LoVo (cell line): ENCODE data around the gene AEBP1.

Source experiments
- DNase-seq: peaks from one replicate; pipeline ENCODE4 v3.0.0-alpha.2; 2016; ENCODE audit warnings: low spot score

AEBP1 gene

DNA sequence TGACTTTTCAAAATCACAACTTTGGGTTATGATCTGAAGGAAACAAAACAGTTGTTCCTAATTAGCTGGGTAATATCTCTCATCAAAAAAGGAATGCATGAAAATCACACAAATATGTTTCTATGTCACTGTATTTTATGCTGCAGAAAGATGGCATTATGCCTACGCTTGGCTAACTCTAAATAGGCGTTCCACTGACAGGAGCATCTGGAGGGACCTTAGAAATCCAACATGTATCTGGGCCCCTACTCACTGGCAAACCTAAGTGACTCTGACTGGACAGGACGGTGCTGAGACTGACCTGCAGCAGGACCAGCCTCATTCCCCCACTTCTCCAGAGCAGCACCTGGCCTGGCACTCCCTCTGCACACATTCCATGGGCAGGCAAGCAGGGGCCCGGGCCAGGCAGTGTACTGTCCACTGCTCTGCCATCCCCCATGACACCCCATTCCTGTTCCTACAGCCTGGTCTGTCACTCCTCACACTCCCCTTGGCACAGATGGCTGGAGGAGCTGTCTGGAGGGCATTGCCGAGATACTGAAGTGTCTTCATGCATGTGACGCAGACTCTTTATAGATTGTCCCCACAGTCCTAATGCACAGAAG lies 39.6 kb downstream of the AEBP1 start:
- DNase-seq = no peak

GRCh38 chr7:44144426-44144967 lies 40.4 kb downstream of the AEBP1 start:
- DNase-seq = no peak

GRCh38 chr7:44144968-44145478 lies 40.9 kb downstream of the AEBP1 start:
- no peak for DNase-seq

DNA sequence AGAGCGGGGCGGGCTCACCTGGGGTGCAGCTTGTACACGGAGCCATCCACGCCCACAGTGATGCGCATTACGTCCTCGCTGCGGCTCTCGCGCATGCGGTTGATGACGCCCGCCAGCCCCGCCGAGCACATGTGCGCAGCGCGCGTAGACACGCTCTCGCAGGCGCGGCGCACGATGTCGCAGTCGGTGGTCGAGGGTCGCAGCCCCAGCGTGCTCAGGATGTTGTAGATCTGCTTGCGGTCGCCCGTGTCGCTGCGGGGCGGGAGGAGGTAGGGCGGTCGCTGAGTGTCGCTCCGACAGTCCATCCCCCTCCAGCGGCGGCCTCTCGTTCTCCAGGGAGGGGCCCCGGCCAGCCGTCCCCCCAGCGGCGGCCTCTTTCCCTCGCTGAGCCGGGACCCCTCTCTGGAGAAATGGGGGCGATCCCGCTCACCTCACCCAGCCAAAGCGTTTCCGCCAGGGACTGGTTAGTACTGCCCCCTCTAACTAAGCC lies 41.4 kb downstream of the AEBP1 start:
- DNase-seq = no peak

DNA sequence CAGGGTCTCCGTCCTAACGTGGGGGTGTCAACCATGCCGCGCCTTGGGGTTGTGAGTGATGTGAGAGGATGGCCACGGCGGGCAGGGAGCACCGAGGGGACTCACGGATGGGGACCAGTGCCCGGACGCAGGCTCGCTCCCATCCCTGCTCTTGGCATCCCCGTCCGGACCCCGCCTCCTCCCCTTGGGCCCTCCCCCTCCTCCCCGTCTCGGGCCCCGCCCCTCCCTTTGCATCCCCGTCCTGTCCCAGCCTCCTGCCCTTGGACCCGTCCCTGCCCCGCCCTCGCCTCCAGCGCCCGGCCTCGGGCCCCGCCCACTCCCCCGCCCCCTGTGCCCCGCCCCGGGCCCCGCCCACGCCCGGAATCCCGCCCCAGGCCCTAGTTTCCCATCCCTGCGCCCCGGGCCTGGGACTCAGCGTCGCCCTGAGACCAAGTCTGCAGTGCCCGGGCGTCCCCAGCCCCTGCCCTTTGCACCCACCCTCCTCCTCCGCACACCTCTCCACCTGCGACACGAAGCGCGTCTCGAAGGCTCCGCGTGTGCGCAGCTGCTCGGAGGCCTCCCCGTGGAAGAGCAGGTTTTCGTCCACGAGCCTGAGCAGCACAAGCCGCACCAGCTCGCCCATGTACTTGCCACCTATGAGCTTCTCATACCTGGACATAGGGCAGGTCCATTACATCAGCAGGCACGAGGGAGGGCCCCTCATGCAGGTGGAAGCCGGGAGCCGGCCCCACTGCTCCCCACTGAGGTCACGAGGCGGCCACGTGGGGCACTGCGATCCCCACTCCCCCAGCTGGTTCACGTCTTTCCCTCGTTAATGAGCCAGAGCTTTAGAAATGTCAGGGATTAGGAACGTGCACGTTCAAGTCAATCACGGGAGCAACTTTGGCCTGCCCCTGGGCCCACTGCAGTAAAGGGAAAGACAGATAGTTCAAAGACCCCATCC lies 42.1 kb downstream of the AEBP1 start:
- no peak for DNase-seq

- no peak for DNase-seq
Observed at GRCh38 chr7:44147026-44147991, 43.2 kb downstream of the AEBP1 start.

DNA sequence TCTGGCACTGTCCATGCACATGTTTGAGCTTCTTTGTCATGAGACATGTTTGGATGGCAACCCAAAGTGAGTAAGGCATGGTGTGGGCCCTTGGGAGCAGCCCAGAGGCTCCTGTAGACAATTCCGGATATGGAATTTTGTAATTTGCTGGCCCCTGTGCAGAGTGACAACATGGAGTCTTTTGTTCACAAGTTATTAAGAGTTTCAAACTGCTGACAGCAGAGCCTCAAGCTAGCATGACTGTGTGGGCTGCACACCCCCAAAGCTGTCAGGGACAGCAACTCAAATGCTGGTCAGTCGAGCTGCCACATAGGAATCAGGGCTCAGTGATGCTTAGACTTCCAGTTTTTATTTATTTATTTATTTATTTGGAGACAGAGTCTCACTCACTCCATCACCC lies 44.0 kb downstream of the AEBP1 start:
- no peak for DNase-seq

DNA sequence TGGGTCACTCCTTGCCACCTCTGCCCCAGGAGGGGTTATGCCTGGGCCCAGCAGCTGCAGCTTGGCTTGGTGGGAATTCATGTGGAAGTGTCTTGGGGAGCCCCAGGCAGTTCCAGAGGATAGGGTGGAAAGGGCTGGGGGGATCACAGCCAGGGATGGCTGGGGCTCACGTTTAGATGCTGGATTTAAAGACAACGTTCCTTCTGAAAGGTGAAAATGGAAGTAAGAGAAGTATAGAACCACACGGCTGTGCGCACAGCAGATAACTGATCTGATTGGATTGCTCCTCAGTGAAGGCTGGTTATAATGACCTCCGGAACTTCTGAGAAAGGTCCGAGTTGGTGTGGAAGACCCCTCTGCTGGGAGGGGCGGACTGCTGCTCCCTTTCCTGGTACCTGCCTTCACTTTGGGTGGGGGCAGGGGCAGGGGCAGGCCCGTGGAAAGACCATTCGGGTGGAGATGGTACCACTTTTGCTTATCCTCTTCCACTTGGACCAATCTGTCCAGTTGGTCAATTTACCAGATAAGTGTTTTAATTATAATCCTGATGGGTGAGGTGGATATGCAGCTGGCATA lies 44.9 kb downstream of the AEBP1 start:
- DNase-seq = no peak

GRCh38 chr7:44149571-44150465 lies 45.7 kb downstream of the AEBP1 start:
- DNase-seq = no peak

GRCh38 chr7:44150466-44150832 lies 46.3 kb downstream of the AEBP1 start:
- DNase-seq = no peak

- DNase-seq = no peak
Observed at GRCh38 chr7:44150966-44151941, 47.1 kb downstream of the AEBP1 start.

DNA sequence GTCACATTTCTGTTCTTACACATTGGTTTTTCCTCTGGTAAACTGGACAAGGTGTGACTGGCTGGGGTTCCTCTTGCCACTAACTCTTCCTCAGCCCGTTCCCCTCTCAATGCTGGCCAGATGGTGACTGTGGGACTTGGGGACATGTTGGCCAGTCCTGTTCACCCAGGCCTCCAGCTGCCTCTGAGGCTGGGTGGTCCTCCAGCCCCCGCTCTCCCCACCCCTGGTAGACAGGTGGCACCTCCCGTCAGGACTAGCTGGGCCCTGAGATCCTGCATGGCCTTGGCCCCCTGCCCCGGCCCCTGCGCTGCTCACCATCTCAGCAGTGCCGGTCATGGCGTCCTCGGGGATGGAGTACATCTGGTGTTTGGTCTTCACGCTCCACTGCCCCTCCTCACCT lies 47.8 kb downstream of the AEBP1 start:
- DNase-seq = no peak

DNA sequence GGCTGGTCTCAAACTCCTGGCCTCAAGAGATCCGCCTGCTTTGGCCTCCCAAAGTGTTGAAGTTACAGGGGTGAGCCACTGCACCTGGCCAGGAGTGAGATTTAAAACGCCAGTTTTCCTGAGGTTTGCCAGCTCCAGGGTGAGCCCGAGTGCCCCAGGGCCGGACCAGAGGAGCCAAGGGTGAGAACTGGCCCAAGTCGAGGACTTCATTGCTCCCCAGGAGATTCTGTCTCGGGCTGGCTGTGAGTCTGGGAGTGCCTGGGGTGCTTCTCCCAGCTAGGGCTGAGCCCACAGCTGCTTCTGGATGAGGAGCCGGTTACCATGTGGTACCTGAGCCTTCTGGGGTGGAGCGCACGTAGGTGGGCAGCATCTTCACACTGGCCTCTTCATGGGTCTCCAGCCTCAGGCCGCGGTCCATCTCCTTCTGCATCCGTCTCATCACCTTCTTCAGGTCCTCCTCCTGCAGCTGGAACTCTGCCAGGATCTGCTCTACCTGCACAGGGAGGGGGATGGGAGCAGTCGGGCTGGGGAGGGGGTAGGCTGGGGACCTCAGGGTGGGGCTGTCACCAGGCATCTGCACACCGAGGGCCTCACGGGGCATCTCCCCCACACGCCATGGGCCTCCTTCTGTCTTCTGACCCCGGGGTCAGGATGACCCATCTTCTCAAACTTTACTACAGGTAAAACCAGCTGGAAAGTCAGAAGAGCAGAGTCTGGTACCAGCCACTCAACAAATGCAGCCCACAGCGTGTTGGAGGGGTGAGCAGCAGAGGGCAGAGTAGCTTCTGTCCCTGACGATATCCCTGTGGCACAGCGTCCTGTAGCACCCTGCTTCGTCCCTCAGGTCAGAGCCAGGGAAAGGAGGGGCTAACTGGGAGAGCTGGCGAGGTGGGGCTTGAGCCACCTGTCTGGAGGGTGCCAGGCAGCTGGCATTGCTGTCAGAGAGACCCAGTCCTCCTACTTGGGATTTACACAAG lies 49.1 kb downstream of the AEBP1 start:
- DNase-seq = no peak

- no peak for DNase-seq
Observed at GRCh38 chr7:44153948-44154335, 49.8 kb downstream of the AEBP1 start.

DNA sequence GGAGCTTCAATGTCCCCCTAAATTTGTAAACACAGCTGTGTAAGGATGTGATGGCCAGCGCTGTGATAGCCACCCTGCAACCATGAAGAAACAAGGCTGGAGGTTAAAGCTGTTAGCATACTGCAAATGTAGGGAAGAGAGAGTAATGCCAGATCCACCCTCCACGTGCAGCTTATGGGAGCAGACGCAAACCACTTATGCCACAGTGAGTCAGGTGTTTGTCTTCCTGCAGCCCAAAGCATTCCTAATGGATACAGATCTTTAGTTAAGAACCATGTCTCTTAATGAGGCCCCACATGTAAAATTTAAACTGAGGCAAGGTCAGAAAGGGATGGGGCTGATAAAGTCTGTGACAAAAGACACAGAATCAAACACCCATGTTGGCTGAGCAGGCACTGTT lies 50.6 kb downstream of the AEBP1 start:
- no peak for DNase-seq

- DNase-seq = no peak
Observed at GRCh38 chr7:44155191-44156185, 51.3 kb downstream of the AEBP1 start.
